ENCODE measurements around the gene NFKB1. TPM values are rescaled to one million over a fixed set of nuclear protein-coding genes. Genes with fewer than 3 reads are reported as not detected.

The NFKB1 gene
- total RNA-seq, 2 donors from 2014 or later, result 19.1 to 42.2 TPM

DNA sequence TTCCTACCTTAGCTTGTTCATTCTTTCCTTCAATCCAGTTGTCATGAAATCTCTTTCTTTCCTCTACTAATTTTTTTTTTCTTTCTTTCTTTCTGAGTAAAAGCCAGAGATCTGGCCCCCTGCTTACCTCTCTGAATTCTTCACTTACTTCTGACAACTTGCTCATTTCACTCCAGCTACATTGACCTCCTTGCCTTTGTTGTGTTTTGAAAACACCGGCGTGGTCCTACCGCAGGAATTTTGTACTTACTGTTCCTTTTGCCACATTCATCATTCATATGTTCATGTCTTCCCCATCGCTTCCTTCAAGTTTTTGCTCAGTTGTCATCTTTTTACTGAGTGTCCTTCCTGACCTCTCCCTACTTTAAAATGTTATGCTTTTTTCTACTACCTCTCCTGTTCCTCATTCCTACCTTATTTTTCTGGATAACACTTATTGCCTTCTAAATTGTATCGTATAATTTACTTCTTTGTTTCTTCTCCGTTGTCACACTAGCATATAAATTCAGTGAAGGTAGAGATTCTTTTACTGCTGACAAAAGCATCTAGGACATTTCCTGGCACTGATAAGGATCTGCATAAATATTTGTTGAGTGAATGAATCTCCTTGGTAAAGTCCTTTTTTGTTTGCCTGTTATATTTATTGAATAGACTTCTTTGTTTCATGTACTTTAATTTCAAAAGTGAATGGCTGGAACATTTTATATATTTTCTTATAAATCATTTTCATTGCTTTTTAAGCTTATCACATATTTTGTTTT, 74.4 kb downstream of the NFKB1 start:
- Histone ChIP-seq H3K4me3 (no peak overlapping the region), H3K4me1 (ENCODE audit: control insufficient read depth in 1 of 2, low read depth in 2 of 2) (no peaks in the 10 kb centered on the region), H3K27me3 (replicated peaks; ENCODE audit: insufficient read depth) (no peaks in the 10 kb centered on the region), H3K36me3 (peaks cover 14% of the 10 kb centered on the region), H3K27ac (no peak overlapping the region), H3K9me3 (no peaks in the 10 kb centered on the region)
- TF ChIP-seq CTCF (IDR thresholded peaks at IDR 0.05), result no peak
- DNase-seq (ENCODE audit: low spot score) (no peak), ATAC-seq (ENCODE audit: insufficient number of reproducible peaks, low FRiP score, low read depth) (no peak)

DNA sequence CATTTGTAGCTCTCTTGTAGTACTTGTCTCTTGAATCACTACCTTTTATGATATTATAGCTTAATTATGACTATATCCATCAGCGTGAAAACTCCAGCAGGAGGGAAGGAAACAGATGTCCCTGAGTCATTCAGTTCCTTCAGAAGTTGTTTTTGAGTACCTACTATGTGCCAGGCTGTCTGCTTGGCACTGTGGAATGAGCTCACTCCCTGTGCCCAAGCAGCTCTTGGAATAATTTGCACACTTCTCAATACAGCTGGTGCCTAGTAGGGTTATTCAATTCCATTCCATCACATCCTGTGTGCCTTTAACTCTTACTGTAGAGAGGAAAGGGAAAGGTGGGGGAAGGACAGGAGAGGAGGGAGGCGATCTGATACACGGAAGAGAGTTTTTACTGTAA, 77.1 kb downstream of the NFKB1 start:
- no peak for TF ChIP-seq CTCF (IDR thresholded peaks at IDR 0.05)
- Histone ChIP-seq H3K27me3 (replicated peaks; ENCODE audit: insufficient read depth) (no peaks in the 10 kb centered on the region), H3K4me1 (ENCODE audit: control insufficient read depth in 1 of 2, low read depth in 2 of 2) (no peaks in the 10 kb centered on the region), H3K4me3 (no peak overlapping the region), H3K27ac (no peak overlapping the region), H3K36me3 (peaks cover 18% of the 10 kb centered on the region), H3K9me3 (no peaks in the 10 kb centered on the region)
- ATAC-seq (ENCODE audit: insufficient number of reproducible peaks, low FRiP score, low read depth) (no peak), DNase-seq (ENCODE audit: low spot score) (no peak)

GRCh38 chr4:102578819-102579218, 77.7 kb downstream of the NFKB1 start:
- no peak for ATAC-seq (ENCODE audit: insufficient number of reproducible peaks, low FRiP score, low read depth)
- Histone ChIP-seq H3K36me3 (peaks cover 19% of the 10 kb centered on the region), H3K27ac (no peak overlapping the region), H3K27me3 (replicated peaks; ENCODE audit: insufficient read depth) (no peaks in the 10 kb centered on the region), H3K4me1 (ENCODE audit: control insufficient read depth in 1 of 2, low read depth in 2 of 2) (no peaks in the 10 kb centered on the region), H3K4me3 (no peak overlapping the region), H3K9me3 (no peaks in the 10 kb centered on the region)
- TF ChIP-seq CTCF (IDR thresholded peaks at IDR 0.05), result no peak
- DNase-seq (ENCODE audit: low spot score), result no peak

GRCh38 chr4:102579794-102580462, 78.8 kb downstream of the NFKB1 start:
- no peaks in the 10 kb centered on the region for H3K27me3 ChIP-seq (replicated peaks; ENCODE audit: insufficient read depth)
- ATAC-seq (ENCODE audit: insufficient number of reproducible peaks, low FRiP score, low read depth) (no peak), DNase-seq (ENCODE audit: low spot score) (no peak)
- no peak overlapping the region for H3K4me3 ChIP-seq
- peaks cover 30% of the 10 kb centered on the region for H3K36me3 ChIP-seq
- H3K27ac ChIP-seq, result no peak overlapping the region
- no peaks in the 10 kb centered on the region for H3K9me3 ChIP-seq
- no peaks in the 10 kb centered on the region for H3K4me1 ChIP-seq (ENCODE audit: control insufficient read depth in 1 of 2, low read depth in 2 of 2)
- TF ChIP-seq CTCF (IDR thresholded peaks at IDR 0.05), result no peak

- Histone ChIP-seq H3K27me3 (replicated peaks; ENCODE audit: insufficient read depth) (no peaks in the 10 kb centered on the region), H3K27ac (no peak overlapping the region), H3K36me3 (peaks cover 32% of the 10 kb centered on the region), H3K4me3 (no peak overlapping the region), H3K4me1 (ENCODE audit: control insufficient read depth in 1 of 2, low read depth in 2 of 2) (no peaks in the 10 kb centered on the region), H3K9me3 (no peaks in the 10 kb centered on the region)
- no peak for ATAC-seq (ENCODE audit: insufficient number of reproducible peaks, low FRiP score, low read depth)
- TF ChIP-seq CTCF (IDR thresholded peaks at IDR 0.05), result no peak
- no peak for DNase-seq (ENCODE audit: low spot score)
These were observed 79.3 kb downstream of the NFKB1 start for GRCh38 chr4:102580463-102580842.

Measured in thoracic aorta (tissue), 2 donors.